HTR-8/SVneo (cell line): Measurements from ENCODE around the gene SDSL.

ENCODE experiments used
- DNase-seq: peaks from one replicate; pipeline ENCODE4 v3.0.0; 2011; ENCODE audit warnings: low spot score, mixed read lengths; ENCODE audit not compliant: insufficient read length
- FAIRE-seq: peaks from 2 replicates; lab custom pipeline; 2011; peaks lifted over from hg19 to GRCh38; lab: Jason Lieb, UNC

Gene SDSL

GRCh38 chr12:113395119-113395518 lies 27.1 kb upstream of the SDSL start:
- FAIRE-seq = no peak
- DNase-seq = no peak

DNA sequence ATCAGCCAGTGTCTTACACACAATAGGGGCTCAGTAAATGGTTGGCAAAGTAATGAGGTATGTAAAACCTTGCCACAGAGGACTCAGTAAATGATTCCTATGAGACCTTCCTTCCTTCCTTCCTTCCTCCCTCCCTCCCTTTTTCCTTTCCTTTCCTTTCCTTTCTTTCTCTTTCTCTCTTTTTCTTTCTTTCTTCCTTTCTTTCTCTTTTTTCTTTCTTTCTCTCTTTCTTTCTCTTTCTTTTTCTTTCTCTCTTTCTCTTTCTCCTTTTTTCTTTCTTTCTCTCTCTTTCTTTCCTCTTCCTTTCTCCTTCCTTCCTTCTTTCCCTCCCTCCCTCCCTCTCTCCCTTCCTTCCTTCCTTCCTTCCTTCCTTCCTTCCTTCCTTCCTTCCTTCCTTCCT lies 26.0 kb upstream of the SDSL start:
- no peak for DNase-seq
- FAIRE-seq = no peak

DNA sequence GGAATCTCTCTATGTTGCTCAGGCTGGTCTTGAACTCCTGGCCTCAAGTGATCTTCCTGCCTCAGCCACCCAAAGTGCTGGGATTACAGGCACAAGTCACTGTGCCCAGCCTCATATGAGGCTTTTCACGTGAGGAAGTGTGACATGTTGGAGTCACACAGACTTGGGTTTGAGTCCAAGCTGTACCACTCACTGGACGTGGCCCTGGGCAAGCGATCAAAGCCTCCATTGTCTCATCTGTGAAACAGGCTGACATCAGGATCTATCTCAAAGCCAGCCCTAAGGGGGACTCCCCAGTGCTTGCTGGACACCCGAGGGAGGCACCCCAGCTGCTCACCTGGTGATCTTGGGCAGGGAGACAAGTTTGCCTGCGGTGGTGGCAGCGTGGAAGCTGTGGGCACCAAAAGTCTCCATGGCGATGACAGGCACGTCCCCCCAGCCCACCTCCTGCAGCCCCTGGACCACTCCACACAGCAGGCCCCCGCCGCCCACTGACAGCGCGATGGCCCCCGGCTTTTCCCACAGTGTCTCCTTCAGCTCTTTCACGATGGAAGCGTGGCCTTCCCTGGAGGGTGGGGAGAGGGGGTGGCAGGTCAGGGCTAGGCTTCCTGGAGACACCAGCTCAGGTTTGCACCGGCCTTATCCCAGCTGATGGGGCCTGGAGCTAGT lies 25.2 kb upstream of the SDSL start:
- DNase-seq (no peak), FAIRE-seq (no peak)

DNA sequence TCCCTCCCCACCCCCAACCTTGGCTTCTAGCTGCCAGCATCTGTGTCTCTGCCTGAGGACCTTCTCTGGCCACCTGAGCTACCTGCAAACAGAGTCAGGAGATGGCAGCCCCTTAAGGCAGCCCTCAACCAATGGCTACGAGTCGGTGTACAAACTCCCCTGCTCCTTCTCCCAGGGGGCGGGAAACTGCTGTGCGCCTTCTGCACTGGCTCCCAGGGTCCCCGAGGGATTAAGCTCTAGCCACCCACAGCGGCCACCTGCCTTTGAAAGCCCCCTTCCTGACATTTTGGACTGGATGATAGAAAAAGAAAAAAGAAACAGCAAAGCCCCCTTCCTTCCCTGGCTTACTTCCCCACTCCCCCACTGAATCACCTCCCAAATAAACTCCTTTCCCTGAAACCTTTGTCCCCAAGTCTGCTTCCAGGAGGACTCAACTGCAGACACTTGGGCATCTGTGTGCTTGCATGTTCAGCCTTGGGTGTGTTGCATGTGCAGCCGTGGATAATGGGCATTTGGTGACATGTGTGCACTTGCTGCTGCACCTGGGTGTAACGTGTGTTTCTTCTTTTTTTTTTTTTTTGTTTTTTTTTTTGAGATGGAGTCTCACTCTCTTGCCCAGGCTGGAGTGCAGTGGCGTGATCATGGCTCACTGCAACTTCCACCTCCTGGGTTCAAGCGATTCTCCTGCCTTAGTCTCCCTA lies 24.5 kb upstream of the SDSL start:
- FAIRE-seq = no peak

GRCh38 chr12:113398346-113399290 lies 23.6 kb upstream of the SDSL start:
- DNase-seq (no peak), FAIRE-seq (no peak)

More for the DNA sequence above, 24.5 kb upstream of the SDSL start:
- DNase-seq = no peak

DNA sequence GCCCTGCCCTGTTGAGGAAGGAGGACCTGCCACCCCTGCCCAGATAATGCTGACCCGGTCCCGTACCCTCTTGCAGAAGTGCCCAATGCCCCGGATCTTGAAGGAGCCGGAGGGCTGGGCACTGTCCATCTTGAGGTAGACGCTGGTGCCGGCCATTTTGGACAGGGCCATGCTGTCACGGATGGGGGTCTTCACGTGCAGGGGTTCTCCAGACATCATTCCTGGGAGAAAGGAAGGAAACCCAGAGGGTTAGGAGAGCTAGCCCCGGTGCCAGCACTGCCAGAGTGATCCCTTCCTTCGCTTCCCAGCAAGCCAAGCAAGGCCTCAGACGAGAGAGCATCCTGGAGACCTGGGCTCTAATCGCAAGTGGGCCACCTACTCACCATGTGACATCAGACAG lies 22.7 kb upstream of the SDSL start:
- FAIRE-seq = no peak
- no peak for DNase-seq

- no peak for DNase-seq
- no peak for FAIRE-seq
Measured at GRCh38 chr12:113400362-113400761, 21.8 kb upstream of the SDSL start.

DNA sequence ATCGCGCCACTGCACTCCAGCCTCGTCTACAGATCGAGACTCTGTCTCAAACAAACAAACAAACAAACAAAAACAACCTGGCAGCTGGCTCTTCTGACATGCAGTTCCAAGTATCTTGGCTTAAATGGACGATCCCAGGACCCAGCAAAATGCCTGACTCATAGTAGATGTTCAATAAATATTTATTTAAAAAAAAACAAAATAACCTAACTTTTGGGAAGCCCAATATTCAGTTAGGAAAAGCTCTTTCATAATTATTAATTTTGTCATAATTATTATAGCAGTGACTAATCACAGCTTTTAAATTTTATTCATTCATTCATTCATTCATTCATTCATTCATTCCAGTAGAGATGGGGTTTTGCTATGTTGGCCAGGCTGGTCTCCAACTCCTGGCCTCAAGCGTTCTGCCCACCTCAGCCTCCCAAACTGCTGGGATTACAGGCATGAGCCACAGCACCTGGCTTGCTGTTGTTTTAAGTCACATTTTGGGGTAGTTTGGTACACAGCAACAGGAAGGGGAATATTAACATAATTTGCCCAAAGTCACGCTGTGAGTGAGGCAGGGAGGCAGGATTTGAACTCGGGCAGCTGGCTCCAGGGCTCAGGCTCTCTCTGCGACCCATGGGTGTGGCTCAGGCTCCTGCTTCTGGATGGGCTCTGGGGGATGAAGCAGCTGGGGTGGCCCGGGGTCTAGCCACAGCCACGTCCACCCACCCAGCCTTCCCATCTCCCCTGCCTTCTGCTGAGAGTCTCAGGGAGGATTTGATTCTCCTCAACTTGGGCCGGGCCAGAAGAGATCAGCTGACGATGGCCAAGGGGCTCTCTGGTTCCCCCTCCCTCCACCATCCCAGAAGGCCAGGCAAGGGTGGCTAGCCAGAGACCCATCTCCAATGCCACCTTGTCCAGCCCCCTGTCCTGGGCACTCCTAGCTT lies 20.8 kb upstream of the SDSL start:
- DNase-seq (no peak), FAIRE-seq (no peak)

GRCh38 chr12:113402586-113403260 lies 19.5 kb upstream of the SDSL start:
- DNase-seq (no peak), FAIRE-seq (no peak)

- DNase-seq (no peak), FAIRE-seq (no peak)
Measured at GRCh38 chr12:113403435-113404415, 18.5 kb upstream of the SDSL start, which contains the start of gene SDS. Gene SDS, minus strand, starts transcription at chr12:113403887. Its CDS starts 4,179 bp downstream, at chr12:113399708.

DNA sequence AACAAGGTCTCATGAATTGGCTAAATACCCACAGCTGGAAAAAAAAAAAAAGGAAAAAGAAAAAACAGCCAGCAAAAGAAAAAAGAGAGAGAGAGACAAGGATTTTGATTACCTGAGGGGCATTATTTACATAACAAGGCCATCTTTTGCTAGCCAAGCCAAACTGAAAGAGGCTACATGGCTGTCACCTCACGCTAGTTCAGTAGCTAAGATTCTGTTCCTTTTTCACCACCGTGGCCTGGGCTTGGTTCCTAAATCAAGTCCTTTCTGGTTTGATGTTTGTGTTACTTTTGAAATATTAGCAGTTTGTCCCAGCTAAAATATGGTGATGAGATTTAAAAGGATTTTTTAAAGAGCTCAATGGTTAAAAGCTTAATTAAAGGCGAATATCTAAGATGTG lies 16.5 kb upstream of the SDSL start:
- DNase-seq (no peak), FAIRE-seq (no peak)

DNA sequence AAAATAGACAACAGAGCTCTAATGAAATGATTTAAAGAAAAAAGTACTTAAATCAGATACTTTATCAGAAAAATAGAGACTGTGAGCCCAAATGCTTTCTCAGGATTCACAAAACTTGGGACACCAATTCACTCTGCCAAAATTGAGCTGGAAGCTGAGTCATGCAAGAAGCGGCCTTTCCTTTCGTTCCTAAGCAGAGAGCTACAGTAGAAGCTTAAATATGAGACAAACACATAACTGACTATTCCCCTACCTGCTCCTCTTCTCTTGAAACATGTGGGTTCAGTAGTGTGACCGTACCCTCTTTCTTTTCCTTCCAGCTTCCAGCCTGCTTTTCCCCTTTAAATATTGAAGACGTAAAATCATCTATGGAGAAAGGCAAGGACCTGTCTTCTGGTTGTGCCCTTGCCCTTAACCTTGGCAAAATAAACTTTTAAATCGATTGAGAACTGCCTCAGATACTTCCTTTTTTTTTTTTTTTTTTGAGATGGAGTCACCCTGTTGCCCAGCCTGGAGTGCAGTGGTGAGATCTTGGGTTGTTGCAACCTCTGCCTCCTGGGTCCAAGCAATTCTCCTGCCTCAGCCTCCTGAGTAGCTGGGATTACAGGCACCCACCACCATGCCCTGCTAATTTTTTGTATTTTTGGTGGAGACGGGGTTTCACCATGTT lies 14.1 kb upstream of the SDSL start:
- FAIRE-seq = no peak
- DNase-seq = no peak

GRCh38 chr12:113408756-113409298 lies 13.4 kb upstream of the SDSL start:
- DNase-seq = no peak
- FAIRE-seq = no peak

- FAIRE-seq = no peak
- no peak for DNase-seq
Measured at GRCh38 chr12:113409462-113410124, 12.6 kb upstream of the SDSL start.

- no peak for FAIRE-seq
- DNase-seq = peak; percentile 35
Measured at GRCh38 chr12:113413488-113413939, 8.7 kb upstream of the SDSL start.

DNA sequence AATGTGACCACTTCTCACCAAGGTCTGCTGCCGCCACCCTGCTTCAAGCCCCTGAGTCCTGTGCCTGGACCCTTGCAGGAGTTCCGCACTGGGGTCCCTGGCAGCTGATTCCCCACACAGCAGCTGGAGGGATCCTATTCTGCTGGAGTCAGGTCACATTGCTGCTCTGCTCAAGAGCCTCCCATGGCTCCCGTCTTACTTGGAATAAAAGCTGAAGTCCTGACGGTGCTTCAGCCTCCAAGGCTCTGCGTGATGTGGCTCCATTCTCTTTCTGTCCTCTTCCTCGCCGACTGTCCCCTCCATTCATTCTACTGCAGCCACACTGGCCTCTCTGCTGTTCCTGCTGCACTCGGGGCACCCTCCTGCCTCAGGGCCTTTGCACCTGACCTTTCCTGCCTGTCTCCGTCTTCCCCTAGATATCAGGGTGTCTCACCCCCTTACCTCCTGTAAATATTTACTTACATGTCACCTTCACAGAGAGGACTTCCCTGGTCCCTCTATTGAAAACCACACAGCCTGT lies 7.6 kb upstream of the SDSL start:
- DNase-seq (no peak), FAIRE-seq (no peak)
